ENCODE data around the gene DDA1.

Gene DDA1

DNA sequence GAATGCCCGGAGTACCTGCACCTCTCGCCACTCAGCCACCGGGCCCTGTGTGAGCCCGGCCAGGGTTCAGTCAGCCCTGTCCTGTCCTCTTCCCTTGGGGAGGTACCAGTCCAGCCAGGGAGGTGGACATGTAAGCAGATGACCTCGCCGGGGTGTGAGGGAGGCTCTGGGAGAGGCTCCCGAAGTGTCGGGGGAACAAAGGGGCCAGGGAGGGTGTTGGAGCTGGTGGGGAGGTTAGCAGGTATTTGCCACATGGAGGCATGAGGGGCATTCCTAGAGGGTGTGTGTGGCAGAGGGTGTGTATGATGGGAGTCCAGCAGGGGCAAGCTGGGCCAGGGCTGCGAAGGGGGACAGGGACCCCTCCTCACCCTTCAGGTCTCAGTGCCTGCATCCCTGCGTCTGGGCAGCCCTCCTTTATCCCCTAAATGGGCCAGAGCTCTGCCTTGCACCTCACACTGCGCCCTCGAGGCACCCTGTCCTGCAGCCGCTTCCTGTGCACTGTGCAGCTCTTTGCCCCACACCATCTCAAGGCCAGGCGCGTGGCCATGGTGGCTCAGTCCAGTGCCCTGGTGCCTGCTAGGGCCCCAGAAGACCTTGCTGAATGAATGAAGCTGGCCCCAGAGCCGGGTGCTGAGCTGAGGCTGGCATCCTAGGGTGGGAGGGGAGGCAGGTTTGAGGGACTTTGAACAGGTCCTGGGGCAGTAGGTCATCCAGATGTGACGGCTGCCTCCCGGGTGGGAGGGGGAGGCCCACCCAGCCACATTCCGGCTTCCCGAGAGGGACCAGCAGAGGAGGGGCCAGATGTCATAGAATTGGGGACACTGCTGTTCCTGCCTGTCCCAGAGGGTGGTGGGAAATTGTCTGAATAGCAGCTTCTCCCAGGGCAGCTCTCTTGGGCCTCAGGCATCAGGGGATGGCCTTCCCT, 3.1 kb downstream of the DDA1 start:
- no peak for DNase-seq

DNA sequence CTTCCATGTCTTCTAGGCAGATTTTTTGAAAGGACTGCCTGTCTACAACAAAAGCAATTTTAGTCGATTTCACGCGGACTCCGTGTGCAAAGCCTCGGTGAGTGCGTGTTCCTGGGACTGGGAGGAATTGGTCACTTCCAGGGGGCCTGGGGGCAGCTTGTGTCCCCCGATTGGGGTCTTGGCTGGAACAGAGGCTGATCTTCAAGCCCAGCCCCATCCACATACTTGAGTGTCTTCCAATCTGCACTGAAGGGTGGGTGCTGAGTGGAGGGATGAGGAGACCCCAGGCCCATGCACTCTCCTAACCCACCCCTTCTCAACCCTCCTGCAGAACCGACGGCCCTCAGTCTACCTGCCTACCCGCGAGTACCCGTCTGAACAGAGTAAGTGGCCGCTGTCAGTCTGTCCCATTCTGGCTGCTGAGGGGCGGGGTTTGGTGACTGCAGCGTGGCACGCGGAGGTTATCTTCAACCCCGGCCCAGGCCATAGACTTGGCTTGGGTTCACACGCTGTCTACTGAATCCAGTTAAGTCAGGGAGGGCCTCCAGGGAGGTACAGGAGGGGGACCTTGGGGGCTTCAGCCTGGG, 4.7 kb downstream of the DDA1 start:
- no peak for DNase-seq

DNA sequence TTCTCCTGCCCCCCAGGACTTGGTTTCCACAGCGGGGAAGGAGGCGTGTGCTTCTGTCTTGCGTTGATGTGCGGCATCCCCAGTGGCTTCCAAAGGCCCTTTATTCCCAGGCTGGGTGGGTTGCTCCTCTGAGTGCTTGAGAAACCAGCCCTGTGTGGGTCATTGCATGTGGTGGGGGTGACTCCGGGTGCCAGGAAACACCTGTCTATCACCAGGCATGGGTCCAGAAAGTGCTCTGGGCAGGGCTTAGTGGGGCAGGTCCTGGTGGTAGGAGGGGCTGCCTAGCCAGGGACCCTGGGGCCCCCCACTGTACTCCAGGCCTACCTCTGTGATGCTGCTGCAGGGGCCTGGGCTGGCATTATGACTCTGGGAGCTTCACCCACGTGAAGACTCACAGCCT, 9.6 kb downstream of the DDA1 start:
- DNase-seq = no peak

DNA sequence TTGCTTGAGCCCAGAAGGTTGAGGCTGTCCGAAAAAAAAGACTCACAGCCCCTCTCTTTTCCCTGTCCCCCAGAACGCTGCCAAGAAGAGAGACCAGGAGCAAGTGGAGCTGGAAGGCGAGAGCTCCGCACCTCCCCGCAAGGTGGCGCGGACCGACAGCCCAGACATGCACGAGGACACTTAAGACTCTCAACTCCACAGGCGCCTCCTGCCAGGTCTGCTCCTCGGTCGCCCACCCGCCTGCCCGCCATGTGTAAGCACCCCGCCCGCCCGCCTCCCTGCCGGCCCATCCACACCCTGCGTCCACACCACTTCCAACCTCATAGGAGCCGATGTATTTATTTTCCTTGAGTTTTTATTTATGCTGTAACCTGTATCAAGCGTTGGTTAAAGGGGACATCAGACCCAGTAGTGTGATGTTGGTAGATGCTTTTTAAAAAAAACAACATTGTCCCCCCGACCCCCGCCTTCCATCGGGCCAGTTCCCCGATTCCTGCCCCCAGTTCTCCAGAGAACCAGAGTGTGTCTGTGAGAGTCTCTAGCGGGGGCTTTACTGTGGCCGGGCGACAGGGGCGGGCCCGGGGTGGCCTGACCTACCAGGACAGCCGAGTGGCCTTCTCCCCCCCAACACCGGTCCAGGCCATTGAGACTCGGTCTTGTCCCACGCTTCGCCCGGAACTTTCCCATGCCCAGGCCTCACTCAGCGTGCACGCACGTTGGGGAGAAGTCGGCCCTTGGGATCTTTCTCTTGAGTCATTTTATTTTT, 10.3 kb downstream of the DDA1 start:
- no peak for DNase-seq

DNA sequence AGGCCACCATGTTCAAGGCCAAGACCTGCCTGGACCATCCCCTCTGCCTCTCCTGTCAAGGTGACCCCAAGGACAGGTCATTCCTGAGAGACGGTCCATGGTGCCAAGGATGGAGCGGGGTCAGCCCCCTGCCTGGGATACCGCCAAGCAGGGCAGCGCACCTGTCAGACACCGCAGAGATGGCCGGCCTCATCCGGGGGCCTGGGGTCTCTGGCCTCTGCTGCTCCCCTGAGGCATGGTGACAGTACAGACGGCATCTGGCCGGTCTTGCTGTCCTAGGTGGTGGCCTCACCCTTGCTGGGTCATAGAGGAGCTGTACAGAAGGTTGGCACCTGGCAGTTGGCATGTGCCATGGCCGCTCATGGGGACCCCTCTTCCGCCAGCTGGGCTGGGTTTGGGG, 11.1 kb downstream of the DDA1 start:
- no peak for DNase-seq

DNA sequence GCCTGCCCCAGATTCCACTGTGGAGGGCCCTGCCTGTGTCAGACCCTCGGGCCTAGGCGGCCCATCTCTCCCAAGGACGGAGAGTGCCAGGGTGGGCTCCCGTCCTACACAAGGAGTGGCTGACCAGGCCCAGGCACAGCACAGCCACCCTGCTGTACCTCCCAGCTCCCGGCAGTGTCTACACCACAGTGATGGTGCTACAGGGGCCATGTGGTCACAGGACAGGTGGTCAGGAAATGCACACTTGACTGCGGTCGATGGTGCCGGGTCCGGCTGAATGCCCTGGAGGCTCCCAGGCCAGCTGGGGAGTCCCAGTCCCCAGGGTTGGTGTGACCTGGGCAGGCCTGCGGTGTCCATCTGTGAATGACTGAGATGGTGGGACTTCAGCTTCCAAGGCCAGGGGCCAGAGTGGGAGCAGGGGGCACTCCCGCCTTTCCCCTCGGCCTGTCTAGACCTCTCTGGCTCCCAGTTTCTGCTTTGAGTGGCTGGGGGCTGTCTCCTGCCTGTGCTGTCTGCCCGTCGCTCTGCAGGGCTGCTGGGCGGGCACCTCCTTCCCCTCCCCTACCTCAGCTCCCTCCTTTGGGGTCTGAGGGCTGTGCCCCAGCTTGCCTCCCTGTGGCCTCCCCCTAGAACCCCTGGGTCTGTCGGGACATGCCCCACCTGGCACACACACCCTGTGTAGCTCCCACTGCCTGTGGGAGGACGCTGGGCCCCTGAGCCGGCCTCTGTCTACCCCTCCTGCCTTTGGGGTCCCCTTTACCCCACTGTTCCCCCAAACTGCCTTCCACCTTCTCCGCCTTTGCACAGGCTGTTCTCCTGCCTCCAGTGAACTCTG, 12.5 kb downstream of the DDA1 start:
- no peak for DNase-seq

DNA sequence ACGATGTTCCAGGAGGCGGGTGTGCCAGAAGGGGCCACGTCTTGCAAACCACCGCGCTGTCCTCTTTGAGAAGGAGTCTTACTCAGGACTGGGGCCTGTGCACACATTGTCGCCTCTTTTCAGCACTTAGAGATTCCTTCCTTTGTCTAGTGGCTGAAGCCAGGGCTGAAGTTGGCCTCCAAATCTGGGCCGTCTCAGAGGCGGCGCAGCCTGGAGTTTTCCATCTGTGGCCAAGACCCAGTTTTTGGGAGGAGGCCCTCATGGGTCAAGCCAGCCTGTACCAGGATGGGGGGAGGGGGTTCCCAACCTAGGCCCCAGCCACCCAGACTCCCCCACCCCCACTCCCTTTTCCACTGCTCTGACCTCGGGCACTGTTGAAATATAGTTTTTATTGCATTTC, 13.5 kb downstream of the DDA1 start:
- DNase-seq = no peak

DNA sequence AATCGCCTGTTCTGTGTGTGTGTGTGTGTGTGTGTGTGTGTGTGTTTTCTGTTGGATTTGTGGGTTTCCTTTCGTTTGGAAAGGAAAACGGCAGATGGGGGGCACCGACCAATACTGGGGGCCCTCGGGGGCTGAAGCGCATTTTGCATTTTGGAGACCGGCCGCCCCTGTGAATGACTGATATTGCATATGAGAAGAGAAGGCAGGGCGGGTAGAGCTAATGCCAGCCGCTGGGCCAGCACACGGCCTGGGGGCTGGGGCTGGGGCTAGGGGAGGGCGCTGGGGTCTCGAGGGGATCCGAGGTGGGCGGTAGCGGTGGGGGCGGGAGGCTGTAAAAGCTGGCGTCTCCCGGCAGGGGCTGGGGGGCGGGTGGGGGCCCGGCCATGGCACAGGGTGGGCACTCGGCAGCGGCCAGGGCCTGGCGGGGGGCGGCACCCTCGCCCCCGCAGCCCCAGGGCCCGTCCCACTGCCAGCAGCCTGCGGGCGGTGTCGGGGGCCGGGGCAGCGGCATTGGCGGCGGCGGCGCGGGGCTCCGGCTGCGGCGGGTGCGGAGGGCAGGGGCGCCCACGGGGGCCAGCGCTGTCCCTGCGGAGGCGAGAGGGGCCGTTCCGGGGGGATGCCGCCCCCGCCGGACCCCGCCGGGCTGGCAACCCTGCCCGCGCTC, 14.1 kb downstream of the DDA1 start:
- DNase-seq = no peak

DNA sequence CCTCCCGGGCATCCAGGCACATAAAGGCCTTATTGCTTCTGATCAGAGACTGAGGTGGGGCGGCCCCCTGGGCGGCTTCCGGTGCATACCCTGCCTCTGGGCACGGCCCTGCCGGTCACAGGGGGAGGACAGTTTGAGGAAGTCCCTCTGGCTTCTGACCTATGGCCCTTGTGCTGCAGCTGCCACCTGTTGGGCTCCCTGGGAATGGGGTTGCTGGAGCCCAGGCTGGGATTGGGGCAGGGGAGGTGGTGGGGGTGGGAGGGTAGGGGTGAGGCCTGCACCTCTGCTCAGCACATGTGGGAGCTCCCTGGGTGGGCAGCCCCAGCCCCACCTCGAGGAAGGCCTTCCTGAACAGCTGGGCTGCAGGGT, 14.6 kb downstream of the DDA1 start:
- DNase-seq = no peak

DNA sequence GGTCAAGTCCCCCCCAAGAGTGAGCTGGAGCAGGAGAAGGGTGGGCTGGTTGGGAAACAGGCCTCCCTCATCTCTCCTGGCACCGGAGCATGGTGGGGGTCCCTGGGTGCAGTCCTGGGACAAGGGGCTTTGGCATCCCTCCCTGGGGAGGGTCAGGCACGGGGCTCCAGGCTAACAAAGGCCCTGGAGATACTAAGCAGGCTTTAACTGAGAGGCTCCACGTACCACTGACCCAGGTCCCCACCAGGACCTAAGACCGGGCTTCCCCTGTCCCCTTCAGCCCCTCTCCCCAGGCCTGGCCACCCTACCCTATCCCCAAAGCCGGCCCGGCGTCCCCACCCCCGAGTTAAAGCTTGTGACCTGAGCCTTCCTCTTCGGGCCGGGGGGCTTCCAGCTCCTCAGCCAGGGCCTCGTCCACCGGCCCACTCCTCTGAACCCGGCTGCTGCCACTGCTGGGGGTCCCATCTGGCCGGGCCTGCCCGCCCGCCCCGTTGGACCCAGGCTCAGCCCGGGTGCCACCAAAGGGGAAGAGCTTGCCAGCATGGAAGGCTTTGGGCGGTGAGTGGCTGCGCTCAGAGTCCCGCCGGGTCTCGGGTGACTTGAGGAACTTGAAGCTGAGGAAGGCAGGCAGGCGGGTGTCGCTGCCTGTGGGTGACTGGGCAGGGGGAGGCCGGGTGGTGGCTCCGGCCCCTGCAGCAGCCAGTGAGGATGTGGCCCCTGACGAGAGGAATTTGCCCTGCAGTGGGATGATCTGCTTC, 15.2 kb downstream of the DDA1 start:
- DNase-seq = no peak

DNA sequence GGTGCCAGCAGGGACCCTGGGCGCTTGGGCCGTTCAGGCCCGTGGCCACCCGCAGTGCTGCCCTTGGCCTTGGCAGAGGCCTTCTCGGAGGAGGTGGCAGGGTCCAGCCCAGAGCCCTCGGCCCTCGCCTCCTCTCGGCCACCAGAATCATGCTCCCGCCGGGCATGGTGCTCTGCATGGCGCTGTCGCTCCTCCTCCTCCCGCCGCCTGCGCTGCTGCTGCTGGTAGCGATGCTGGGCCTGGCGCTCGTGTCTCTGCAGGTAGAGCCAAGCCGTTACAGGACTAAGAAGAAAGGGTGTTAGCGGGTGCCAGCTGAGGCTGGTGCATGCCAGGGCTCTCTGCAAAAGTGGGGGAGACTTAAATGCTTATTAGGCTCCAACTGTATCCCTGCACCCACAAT, 15.8 kb downstream of the DDA1 start:
- no peak for DNase-seq

DNA sequence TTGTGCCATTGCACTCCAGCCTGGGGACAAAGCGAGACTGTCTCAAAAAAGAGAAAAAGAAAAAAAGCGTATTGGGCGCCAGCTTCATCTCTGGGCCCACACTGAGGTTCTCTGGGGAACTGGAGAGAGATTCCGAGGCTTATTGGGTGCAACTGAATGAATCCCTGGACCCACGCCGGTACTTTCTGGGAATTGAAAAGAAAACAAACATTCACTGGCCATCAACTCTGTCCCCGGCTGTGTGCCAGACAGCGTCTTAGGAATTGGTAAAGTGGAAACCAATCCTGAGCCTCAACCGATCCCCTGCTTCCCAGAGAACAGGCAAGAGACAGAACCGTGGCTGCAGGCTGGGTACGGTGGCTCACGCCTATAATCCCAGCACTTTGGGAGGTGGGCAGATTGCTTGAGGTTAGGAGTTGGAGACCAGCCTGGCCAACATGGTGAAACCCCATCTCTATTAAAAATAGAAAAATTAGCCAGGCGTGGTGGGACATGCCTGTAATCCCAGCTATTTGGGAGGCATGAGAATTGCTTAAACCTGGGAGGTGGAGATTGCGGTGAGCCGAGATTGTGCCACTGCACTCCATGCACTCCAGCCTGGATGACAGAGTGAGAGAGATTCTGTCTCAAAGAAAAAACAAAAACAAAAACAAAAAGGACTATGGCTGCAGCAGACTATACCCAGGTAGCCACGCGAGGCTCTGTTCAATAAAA, 16.7 kb downstream of the DDA1 start:
- no peak for DNase-seq

DNA sequence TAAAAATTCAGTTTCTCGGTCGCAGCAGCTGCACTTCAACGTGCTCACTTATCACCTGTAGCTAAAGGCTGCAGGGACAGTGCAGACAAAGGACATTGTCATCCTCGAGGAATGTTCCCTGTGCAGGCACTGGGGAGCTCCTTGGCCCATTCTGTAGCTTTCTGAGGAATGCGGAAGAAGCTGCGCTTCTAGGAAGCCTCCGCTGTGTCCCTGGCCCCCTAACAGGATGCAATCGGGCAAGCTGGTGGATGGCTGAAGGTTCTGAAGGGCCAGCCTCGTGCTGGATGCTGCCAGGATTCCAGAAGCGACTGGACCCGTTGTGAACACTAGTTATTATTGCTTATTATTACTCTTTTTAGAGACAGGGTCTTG, 17.2 kb downstream of the DDA1 start:
- DNase-seq = no peak

DNA sequence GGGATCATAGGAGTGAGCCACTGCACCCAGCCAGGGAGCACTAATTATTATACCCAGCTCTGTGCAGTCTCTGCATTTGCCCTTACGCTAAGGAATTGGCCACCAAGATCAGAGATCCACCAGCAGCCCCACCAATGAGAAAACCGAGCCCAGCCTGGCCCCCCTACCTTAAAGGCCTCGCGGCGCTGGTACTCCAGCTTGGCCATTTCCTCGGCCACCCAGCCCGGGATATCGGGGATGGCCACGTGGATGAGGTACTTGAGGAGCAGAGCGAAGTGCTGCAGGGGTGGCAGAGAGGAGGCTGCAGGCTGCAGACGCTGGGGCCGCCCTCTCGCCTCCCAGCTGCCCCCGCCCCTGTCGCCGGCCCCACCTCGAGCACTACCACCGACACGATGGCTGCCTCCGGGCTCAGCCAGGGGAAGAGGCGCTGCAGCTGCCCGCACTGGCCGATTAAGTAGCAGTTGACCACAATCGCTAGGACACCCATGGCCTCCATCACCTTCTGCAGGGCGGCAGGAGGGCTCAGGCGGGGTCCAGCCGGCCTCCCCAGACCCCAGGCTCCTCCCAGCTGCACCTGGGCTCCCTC, 17.8 kb downstream of the DDA1 start:
- no peak for DNase-seq

DNA sequence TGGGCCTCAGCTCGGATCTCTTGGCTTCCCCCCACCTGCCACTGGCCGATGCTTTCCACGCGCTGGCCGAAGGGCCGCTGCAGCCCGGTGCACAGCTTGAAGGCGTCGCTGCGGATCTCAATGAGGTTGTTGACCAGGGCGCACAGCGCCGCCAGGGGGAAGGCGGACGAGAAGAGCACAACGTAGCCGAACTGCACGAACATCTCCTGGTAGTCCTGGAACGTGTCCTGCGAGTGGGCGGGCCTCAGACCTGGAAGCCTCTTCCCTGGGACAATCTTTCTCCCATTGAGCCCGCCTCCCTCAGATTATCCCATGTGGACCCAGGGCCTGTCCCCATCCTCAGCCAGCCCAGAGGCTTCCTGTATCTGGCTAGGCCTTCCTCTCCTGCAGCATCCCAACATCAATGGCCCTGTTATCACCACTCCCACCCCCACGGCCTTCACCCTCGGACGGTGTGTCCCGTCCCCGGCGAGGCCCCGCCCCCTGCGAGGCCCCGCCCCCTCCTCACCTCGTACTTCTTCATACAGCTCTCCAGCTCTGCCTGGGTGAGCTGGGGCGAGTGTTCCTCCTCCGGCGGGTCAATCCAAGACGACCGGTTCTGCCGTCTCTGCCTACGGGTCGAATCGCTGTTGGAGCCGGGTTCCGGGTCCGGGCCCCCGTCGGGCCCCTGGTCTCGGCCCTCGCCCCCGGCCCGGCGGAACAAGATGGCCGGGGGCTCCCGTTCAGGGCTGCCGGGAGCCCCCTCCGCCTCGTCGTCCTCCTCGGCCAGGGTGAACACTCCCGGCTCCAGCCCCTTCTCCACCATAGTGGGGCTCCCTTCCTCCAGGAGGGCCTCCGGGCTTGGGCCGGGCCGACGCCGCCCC, 18.5 kb downstream of the DDA1 start:
- DNase-seq = no peak

DNA sequence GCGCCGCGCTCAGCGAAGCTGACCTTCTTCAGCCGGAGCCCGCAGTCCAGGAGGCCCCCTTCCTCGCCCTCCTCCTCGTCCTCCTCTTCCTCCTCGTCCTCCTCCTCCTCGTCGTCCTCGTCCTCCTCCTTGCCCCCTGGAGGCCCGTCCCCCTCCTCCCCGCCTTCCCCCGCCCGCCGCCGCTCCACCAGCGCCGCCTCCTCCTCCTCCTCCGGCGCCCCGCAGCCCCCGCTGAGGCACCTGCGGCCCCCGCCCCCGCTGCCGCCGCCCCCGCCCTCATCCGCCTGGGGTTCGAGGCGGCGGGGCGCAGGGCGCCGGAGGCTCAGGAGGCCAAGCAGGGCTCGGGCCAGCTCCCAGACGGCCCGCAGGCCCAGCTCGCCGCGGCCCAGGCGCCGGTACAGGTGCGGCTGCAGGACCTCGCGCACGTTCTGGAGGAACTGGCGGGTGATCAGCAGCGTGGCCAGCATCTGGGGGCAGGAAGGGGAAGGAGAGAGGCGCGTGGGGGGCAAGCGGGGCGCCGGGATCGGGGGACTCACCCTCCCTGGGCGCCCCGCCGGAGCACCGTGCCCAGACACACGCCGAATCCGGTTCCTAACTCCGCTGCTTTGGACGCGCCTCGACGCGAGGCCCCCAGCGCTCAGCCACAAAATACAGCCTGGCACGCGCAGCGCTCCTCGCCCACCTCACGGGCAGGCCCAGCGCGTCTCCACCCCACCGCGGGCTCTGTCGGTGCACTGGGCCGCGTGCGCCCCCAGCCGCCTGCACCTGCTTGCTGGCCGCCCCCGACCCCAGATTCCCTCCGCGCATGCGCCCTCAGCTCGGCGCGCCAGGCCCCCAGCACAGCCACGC, 19.4 kb downstream of the DDA1 start:
- DNase-seq = no peak

DNA sequence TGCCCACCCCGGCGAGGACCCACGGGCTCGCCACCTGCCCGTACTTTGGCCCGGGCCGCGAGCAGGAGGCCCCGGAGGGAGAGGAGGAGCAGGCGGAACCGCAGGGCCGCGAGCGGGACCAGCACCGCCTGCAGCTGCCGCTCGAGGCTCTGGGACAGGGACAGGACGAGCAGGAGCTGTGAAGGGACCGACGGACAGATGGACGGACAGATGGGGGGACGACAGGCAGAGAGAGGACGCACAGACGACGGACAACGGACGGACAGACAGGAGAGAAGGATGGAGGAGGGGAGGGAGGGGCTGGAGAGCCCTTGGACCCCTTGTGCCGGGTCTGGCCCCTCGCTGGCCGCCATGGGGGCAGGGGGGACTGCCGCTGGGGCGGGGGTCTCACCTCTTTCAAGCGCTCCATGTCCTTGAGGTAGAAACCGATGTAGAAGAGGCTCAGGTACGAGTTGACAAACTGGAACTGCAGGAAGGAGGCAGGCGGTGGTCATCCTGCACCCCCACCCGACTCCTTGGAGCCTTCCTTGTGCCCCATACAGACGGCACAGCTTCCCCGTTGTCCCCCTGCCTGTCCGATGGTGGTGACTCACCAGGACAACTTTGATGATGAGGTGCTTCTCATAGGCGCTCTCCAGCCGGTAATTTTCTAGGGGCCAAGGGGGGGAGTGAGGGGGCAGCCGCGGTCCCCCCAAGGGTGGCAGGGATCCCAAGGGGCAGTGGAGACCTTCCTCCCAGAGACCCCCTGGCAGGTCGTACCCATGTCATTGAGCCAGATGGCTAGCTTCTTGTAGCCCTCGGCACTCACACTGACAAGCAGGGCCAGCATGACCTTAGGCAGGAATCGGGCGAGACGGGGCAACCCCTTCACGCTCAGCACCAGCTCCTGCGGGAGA, 20.3 kb downstream of the DDA1 start:
- DNase-seq = no peak

All from GOT3 (cell line).